Esophagus squamous epithelium (tissue), 5 donors: Measurements from ENCODE around the gene SOCS6. TPM values are rescaled to one million over a fixed set of nuclear protein-coding genes. Genes with fewer than 3 reads are reported as not detected.

Source experiments
- DNase-seq: peaks from one replicate; lab custom pipeline; 2025; lab: John Stamatoyannopoulos, UW
- H3K27ac ChIP-seq, 4 donors: fragments of 200-600 bp; sonication (generic); one replicate each; pipeline ENCODE4 v1.5.1; 2016 to 2019; ENCODE audit warnings: mild to moderate bottlenecking in 1 of 4
- H3K27me3 ChIP-seq, 4 donors: fragments of 200-600 bp; sonication (generic); 1 replicate in 3 of 4; 2 replicates in 1 of 4; pipeline versions ENCODE4 v1.5.1 to v1.6.0; 2017 to 2021; ENCODE audit warnings: antibody characterized with exemption in 1 of 4
- H3K36me3 ChIP-seq, 3 donors: fragments of 200-600 bp; sonication (generic); one replicate each; pipeline ENCODE4 v1.5.1; 2016 to 2019
- H3K4me1 ChIP-seq, 3 donors: fragments of 200-600 bp; sonication (generic); one replicate each; pipeline ENCODE4 v1.5.1; 2017 to 2019
- H3K4me3 ChIP-seq, 4 donors: fragments of 200-600 bp; sonication (generic); 1 replicate in 3 of 4; 2 replicates in 1 of 4; pipeline ENCODE4 v1.5.1; 2016 to 2019; ENCODE audit warnings: mild to moderate bottlenecking in 2 of 4, moderate library complexity in 1 of 4
- H3K9me3 ChIP-seq, 3 donors: fragments of 200-600 bp; sonication (generic); one replicate each; pipeline ENCODE4 v1.5.1; 2016 to 2019
- POLR2A ChIP-seq, 4 donors: fragments of 450-650 bp; IDR thresholded peaks; one replicate each; pipeline ENCODE4 v1.6.1; 2017; ENCODE audit warnings: antibody characterized with exemption in 4 of 4, mild to moderate bottlenecking in 4 of 4, moderate library complexity in 3 of 4
- WGBS, 2 donors: methylation state at CpG; one replicate each; pipeline ENCODE4 v1.1.5; 2018; 5-methylcytosine and 5-hydroxymethylcytosine counted together
- intact Hi-C: fragments of 100-400 bp; cut with DNase I; formaldehyde crosslinking; loops from one replicate; pipeline ENCODE4 v1.15.0; 2022
- total RNA-seq, 4 donors: library from RNA; depleted of rRNA; stranded (reverse); fragments of >200 nt; gene quantifications; one replicate each; pipeline ENCODE4 v1.1.0, GENCODE V29; 2016
- TF ChIP-seq, protein P1 (sequence below), 6 experiments: fragments of 450-650 bp in 4 of 6; fragments of 200-600 bp in 2 of 6; sonication (generic) in 2 of 6; IDR thresholded peaks; one replicate each; pipeline ENCODE4 v1.5.1; 2016 to 2019; ENCODE audit warnings: antibody characterized with exemption in 6 of 6, mild to moderate bottlenecking in 4 of 6, moderate library complexity in 4 of 6
- donor health status: DM: yes; HTN: yes; CAD: no.

SOCS6 gene
- total RNA-seq, 4 donors from 2014 or later = 18.8 to 23.2 (median 19.9) TPM

GRCh38 chr18:70328169-70328568 is 39.3 kb downstream of the SOCS6 start:
- H3K36me3 ChIP-seq = peaks cover 9 to 25% (median 10%) of the 10 kb centered on the region in 3 donors
- no peaks in the 10 kb centered on the region for H3K9me3 ChIP-seq
- TF ChIP-seq POLR2A (IDR thresholded peaks at IDR 0.05) = no peak
- TF ChIP-seq, protein P1, sequence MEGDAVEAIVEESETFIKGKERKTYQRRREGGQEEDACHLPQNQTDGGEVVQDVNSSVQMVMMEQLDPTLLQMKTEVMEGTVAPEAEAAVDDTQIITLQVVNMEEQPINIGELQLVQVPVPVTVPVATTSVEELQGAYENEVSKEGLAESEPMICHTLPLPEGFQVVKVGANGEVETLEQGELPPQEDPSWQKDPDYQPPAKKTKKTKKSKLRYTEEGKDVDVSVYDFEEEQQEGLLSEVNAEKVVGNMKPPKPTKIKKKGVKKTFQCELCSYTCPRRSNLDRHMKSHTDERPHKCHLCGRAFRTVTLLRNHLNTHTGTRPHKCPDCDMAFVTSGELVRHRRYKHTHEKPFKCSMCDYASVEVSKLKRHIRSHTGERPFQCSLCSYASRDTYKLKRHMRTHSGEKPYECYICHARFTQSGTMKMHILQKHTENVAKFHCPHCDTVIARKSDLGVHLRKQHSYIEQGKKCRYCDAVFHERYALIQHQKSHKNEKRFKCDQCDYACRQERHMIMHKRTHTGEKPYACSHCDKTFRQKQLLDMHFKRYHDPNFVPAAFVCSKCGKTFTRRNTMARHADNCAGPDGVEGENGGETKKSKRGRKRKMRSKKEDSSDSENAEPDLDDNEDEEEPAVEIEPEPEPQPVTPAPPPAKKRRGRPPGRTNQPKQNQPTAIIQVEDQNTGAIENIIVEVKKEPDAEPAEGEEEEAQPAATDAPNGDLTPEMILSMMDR (IDR thresholded peaks at IDR 0.05) = no peak
- WGBS, 2 donors = 92 to 94% methylated on average over 4 of the region's 4 CpGs
- H3K27ac ChIP-seq = no peak overlapping the region
- H3K4me3 ChIP-seq = no peak overlapping the region
- peaks cover 6 to 26% (median 10%) of the 10 kb centered on the region in 3 donors for H3K4me1 ChIP-seq
- H3K27me3 ChIP-seq = no peaks in the 10 kb centered on the region
- DNase-seq = no peak
- intact Hi-C loops = no loop called here

GRCh38 chr18:70329071-70329470 is 40.2 kb downstream of the SOCS6 start:
- Histone ChIP-seq H3K27me3 (no peaks in the 10 kb centered on the region), H3K36me3 (peaks cover 9 to 25% (median 10%) of the 10 kb centered on the region in 3 donors), H3K9me3 (peaks cover 0 to under 1% (median 0%) of the 10 kb centered on the region in 3 donors), H3K4me3 (no peak overlapping the region), H3K4me1 (peaks cover 0 to 17% (median 4%) of the 10 kb centered on the region in 3 donors), H3K27ac (no peak overlapping the region)
- DNase-seq = no peak
- intact Hi-C loops = no loop called here
- TF ChIP-seq, protein P1 (IDR thresholded peaks at IDR 0.05) = no peak
- TF ChIP-seq POLR2A (IDR thresholded peaks at IDR 0.05) = no peak
- 51 to 55% methylated on average over 2 of the region's 2 CpGs for WGBS, 2 donors

GRCh38 chr18:70330887-70331286 is 42.0 kb downstream of the SOCS6 start:
- WGBS, 2 donors = 74 to 85% methylated on average over 6 of the region's 6 CpGs
- Histone ChIP-seq H3K4me3 (no peak overlapping the region), H3K9me3 (peaks cover 0 to 10% (median 0%) of the 10 kb centered on the region in 3 donors), H3K4me1 (peaks cover 0 to 19% (median 0%) of the 10 kb centered on the region in 3 donors), H3K36me3 (peaks cover 0 to 12% (median 2%) of the 10 kb centered on the region in 3 donors), H3K27ac (no peak overlapping the region), H3K27me3 (no peaks in the 10 kb centered on the region)
- intact Hi-C loops = no loop called here
- DNase-seq = no peak
- TF ChIP-seq, protein P1 (IDR thresholded peaks at IDR 0.05) = no peak
- no peak for TF ChIP-seq POLR2A (IDR thresholded peaks at IDR 0.05)

- no peak overlapping the region for H3K4me3 ChIP-seq
- 85% methylated on average over 5 of the region's 5 CpGs for WGBS, 2 donors
- H3K9me3 ChIP-seq = peaks cover 0 to 10% (median 0%) of the 10 kb centered on the region in 3 donors
- no peaks in the 10 kb centered on the region for H3K27me3 ChIP-seq
- H3K27ac ChIP-seq = no peak overlapping the region
- TF ChIP-seq POLR2A (IDR thresholded peaks at IDR 0.05) = no peak
- TF ChIP-seq, protein P1 (IDR thresholded peaks at IDR 0.05) = no peak
- DNase-seq = no peak
- peaks cover 0 to 5% (median 0%) of the 10 kb centered on the region in 3 donors for H3K36me3 ChIP-seq
- peaks cover under 1 to 26% (median 2%) of the 10 kb centered on the region in 3 donors for H3K4me1 ChIP-seq
- intact Hi-C loops = no loop called here
These were observed 42.7 kb downstream of the SOCS6 start for GRCh38 chr18:70331456-70332097.

DNA sequence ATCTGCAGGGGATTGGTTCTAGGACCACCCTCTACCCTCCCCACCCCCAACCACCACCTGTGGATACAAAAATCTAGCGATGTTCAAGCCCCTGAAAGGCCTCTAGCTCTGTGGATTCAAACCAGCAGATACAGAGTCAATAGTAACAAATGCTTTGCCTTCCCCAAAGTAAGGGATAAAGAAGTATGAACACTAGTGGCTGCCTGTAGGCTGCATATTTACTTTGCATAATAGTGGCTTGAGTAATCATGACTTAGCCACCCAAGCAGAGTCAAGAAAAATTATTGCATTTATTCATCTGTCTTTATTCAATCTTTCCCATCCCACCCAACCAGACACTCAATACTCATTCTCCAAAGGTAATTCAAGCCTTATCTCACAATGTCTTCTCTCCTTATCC is 43.8 kb downstream of the SOCS6 start:
- intact Hi-C loops = no loop called here
- TF ChIP-seq, protein P1 (IDR thresholded peaks at IDR 0.05) = no peak
- TF ChIP-seq POLR2A (IDR thresholded peaks at IDR 0.05) = no peak
- no peak for DNase-seq

More for the DNA sequence above, 43.8 kb downstream of the SOCS6 start:
- Histone ChIP-seq H3K36me3 (peaks cover 0 to 4% (median 0%) of the 10 kb centered on the region in 3 donors), H3K27ac (no peak overlapping the region), H3K4me1 (peaks cover 5 to 36% (median 5%) of the 10 kb centered on the region in 3 donors), H3K9me3 (peaks cover 0 to 10% (median 0%) of the 10 kb centered on the region in 3 donors), H3K4me3 (no peak overlapping the region), H3K27me3 (no peaks in the 10 kb centered on the region)
- 80 to 90% methylated on average over 1 of the region's 1 CpG for WGBS, 2 donors
